A673 (cell line): ENCODE data around the gene OXNAD1. TPM values are rescaled to one million over a fixed set of nuclear protein-coding genes. Genes with fewer than 3 reads are reported as not detected.

Source experiments
- BruUV-seq: library from RNA; stranded (reverse); fragments of 400-500 nt; replicated peaks from 2 replicates; lab custom pipeline; 2021; lab: Mats Ljungman, UMichigan
- CTCF ChIA-PET: fragments of 300-600 bp; sonication (Branson Sonifier 250); formaldehyde crosslinking; loops from one replicate; lab custom pipeline; 2022; ENCODE audit warnings: antibody characterized with exemption; lab: Charles Lee
- POLR2A ChIA-PET: fragments of 300-600 bp; sonication (Branson Sonifier 250); formaldehyde crosslinking; loops from one replicate; lab custom pipeline; 2022; ENCODE audit warnings: antibody characterized with exemption; ENCODE audit not compliant: low non-redundant PET; lab: Charles Lee
- DNase-seq: peaks from one replicate; pipeline ENCODE4 v3.0.0-alpha.2; 2015; ENCODE audit warnings: low spot score
- H3K27ac ChIP-seq: fragments of 200-600 bp; sonication (generic); 2 replicates; pipeline ENCODE4 v1.5.1; 2016; ENCODE audit warnings: mixed run types, low read depth, mild to moderate bottlenecking, mixed read lengths, antibody characterized with exemption, low read length; ENCODE audit not compliant: poor library complexity, severe bottlenecking
- H3K27me3 ChIP-seq: fragments of 200-600 bp; sonication (generic); replicated peaks from 2 replicates; pipeline ENCODE4 v1.6.1; 2017; ENCODE audit warnings: mixed run types, low read depth, mild to moderate bottlenecking, mixed read lengths, antibody characterized with exemption, low read length; ENCODE audit not compliant: insufficient read depth, poor library complexity
- H3K36me3 ChIP-seq: fragments of 200-600 bp; sonication (generic); 2 replicates; pipeline ENCODE4 v1.6.1; 2016; ENCODE audit warnings: mixed run types, mild to moderate bottlenecking, mixed read lengths, antibody characterized with exemption, low read length; ENCODE audit not compliant: insufficient read depth, poor library complexity, severe bottlenecking
- H3K4me1 ChIP-seq: fragments of 200-600 bp; sonication (generic); 2 replicates; pipeline ENCODE4 v1.6.1; 2017; ENCODE audit warnings: mixed run types, mild to moderate bottlenecking, mixed read lengths, antibody characterized with exemption, low read length; ENCODE audit not compliant: insufficient read depth, poor library complexity, severe bottlenecking
- H3K4me3 ChIP-seq: fragments of 200-600 bp; sonication (generic); 2 replicates; pipeline ENCODE4 v1.5.1; 2016; ENCODE audit warnings: low read depth, mixed run types, mild to moderate bottlenecking, mixed read lengths, low read length; ENCODE audit not compliant: poor library complexity, severe bottlenecking
- H3K9me3 ChIP-seq: fragments of 200-600 bp; sonication (generic); 2 replicates; pipeline ENCODE4 v1.6.1; 2016; ENCODE audit warnings: mixed run types, low read depth, mild to moderate bottlenecking, mixed read lengths, antibody characterized with exemption, low read length; ENCODE audit not compliant: poor library complexity, severe bottlenecking
- CTCF ChIP-seq: fragments of 300-800, 200-600 bp; sonication (generic); conservative IDR thresholded peaks from 2 replicates; pipeline ENCODE4 v1.5.1; 2017; ENCODE audit warnings: low read depth, mild to moderate bottlenecking, antibody characterized with exemption, low read length, moderate library complexity, mixed read lengths
- EZH2 ChIP-seq: fragments of 200-600 bp; sonication (generic); IDR thresholded peaks from 2 replicates; pipeline ENCODE4 v1.6.1; 2017; ENCODE audit warnings: borderline replicate concordance, low read depth, mild to moderate bottlenecking, mixed read lengths, antibody characterized with exemption, low read length; ENCODE audit not compliant: poor library complexity, severe bottlenecking
- intact Hi-C: fragments of 100-400 bp; cut with micrococcal nuclease; formaldehyde crosslinking; loops from one replicate; pipeline ENCODE4 v1.10.0; 2022; ENCODE audit not compliant: unreplicated experiment
- total RNA-seq: library from RNA; stranded (reverse); gene quantifications from 2 replicates; pipeline ENCODE4 v1.2.3, GENCODE V29; 2021

OXNAD1 gene
- total RNA-seq, 1 experiment from 2014 or later: 21.5 TPM

DNA sequence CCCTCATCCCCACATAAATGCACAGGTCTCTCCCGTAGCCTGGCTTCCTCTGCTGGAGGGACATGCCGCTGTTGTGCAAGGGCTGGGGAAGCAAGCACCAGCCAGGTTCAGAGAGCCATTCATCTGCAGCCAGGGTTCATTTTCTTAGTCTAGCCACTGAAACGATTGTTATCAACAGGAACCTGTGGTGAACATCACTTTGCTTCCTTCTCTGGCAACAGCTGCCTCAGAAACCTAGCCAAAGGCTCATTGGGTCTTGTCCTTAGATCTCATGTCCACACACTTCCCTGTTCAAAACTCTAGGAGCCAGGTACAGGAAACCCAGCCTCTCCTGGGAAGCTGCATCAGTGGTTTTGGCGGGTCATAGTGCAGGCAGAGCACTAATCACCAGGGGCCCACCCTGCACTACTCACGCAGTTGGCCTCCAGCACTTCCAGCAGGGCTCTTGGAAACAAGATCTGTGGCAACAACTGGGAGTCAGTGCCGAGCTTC, 47.0 kb downstream of the OXNAD1 start:
- Histone ChIP-seq H3K27ac (no peak overlapping the region), H3K27me3 (no peaks in the 10 kb centered on the region), H3K9me3 (no peaks in the 10 kb centered on the region), H3K36me3 (no peaks in the 10 kb centered on the region), H3K4me3 (no peak overlapping the region), H3K4me1 (no peaks in the 10 kb centered on the region)
- no peak for DNase-seq
- ChIA-PET POLR2A (no interaction called here), CTCF (interaction anchor here (0.6 kb wide), 1 partner anchor 188 kb away, joined by 3 read pairs; no protein-coding TSS in a partner anchor)
- TF ChIP-seq CTCF: no peak
- TF ChIP-seq EZH2: no peak
- intact Hi-C loops: no loop called here
- no TSS peak for BruUV-seq

DNA sequence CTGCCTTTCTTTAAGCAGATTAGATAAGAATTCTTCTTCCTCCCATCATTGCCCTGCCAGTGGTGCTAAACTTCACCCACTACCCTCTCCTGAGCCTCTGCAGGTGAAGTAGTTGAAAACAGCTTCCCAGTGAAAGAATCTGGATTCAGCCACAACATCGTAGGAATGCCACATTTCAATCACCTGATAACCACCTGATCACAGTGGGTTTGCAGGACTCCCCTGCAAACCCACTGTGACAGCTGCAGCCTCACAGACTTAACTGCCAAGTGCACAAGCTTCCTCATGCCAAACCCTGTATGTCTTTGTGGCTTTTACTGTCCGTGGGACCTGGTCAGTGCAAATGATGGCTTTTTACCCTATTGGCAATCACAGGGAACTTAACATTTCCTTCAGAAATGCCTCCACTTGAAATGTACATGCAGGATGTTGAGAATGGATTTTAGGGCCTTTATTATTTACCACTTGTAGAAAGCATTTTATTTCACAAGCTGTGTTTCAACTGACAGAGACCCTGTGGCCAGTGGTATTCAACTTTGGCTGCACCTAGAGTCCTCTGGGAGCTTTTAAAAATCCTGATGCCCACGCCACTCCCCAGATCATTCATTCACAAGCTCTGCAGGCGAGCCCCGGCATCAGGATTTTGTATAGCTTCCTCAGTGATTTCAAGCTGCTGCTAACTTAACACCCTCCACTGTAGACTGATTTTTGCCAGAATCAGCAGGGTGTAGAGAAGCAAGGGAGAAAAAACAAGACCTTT, 49.1 kb downstream of the OXNAD1 start:
- Histone ChIP-seq H3K9me3 (no peaks in the 10 kb centered on the region), H3K27me3 (no peaks in the 10 kb centered on the region), H3K4me1 (no peaks in the 10 kb centered on the region), H3K4me3 (no peak overlapping the region), H3K27ac (no peak overlapping the region), H3K36me3 (no peaks in the 10 kb centered on the region)
- POLR2A ChIA-PET: no interaction called here
- no peak for DNase-seq
- intact Hi-C loops: no loop called here
- CTCF ChIA-PET: no interaction called here
- no TSS peak for BruUV-seq
- TF ChIP-seq CTCF: no peak
- TF ChIP-seq EZH2: no peak

DNA sequence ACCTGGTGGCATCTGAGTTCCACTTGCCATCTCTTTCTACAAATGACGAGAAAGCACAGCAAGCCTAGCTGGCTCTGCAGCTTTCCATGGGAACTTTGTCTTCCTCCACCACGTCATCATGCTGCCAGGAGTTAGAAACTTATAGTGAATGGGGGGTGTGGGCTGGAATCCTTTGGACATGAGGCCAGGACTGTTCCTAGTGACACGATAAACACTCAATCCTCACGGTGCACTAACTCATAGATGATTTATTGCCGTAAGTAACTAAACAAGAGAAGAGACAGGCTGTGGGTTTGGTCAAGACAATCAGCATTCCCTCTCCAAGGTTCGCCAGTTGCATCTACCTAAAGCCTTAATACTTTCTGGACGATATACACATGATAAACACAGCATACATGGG, 50.6 kb downstream of the OXNAD1 start:
- Histone ChIP-seq H3K9me3 (no peaks in the 10 kb centered on the region), H3K36me3 (no peaks in the 10 kb centered on the region), H3K27ac (no peak overlapping the region), H3K4me1 (no peaks in the 10 kb centered on the region), H3K4me3 (no peak overlapping the region), H3K27me3 (no peaks in the 10 kb centered on the region)
- BruUV-seq: no TSS peak
- POLR2A ChIA-PET: no interaction called here
- DNase-seq: no peak
- intact Hi-C loops: no loop called here
- no peak for TF ChIP-seq EZH2
- TF ChIP-seq CTCF: no peak
- CTCF ChIA-PET: no interaction called here
